ENCODE data around the gene SENP3. TPM values are rescaled to one million over a fixed set of nuclear protein-coding genes. Genes with fewer than 3 reads are reported as not detected.
A peak's percentile ranks its signal among the peaks of the same experiment; 100 is the strongest.

SENP3 gene
- polyA plus RNA-seq, 2 of the 4 experiments (the other 2 are of a cell fraction), result 114 to 150 TPM

- TF ChIP-seq PBX3 (IDR thresholded peaks at IDR 0.05) (no peak), USF2 (IDR thresholded peaks at IDR 0.05) (peak; percentile 41; the same call in 1 of the 2 replicates), POLR2AphosphoS2 (conservative IDR thresholded peaks at IDR 0.05; ENCODE audit: low read length) (peak; percentile 97)
Observed at GRCh38 chr17:7573324-7574080, 11.8 kb downstream of the SENP3 start (continued).

GRCh38 chr17:7574176-7574953, 12.6 kb downstream of the SENP3 start:
- 0 out of 2 replicates have a peak, but pooled peaks have one; percentile 7 for TF ChIP-seq RARB (CRISPR knock-in tag; IDR thresholded peaks at IDR 0.05)
- TF ChIP-seq TP53 (CRISPR knock-in tag; IDR thresholded peaks at IDR 0.05), result 0 out of 2 replicates have a peak, but pooled peaks have one; percentile 9
- peak; percentile 22 for TF ChIP-seq PBX3 (IDR thresholded peaks at IDR 0.05)
- no peak for TF ChIP-seq ZFP36 (IDR thresholded peaks at IDR 0.05; ENCODE audit: borderline replicate concordance, partially characterized antibody)
- peak overlapping the region; percentile 96 for H3K4me3 ChIP-seq
- ChIA-PET POLR2A (interaction anchor here (0.9 to 5.0 kb wide), 7 partner anchors 9 to 113 kb away, joined by 3 to 34 read pairs (median 6); partner anchors contain the start of genes MPDU1, POLR2A, SAT2 and SOX15), CTCF (interaction anchor here (1.0 to 4.6 kb wide), 8 partner anchors 9 to 529 kb away, joined by 3 to 30 read pairs (median 8); partner anchors contain the start of genes FXR2, MPDU1, SENP3 and SOX15)
- FAIRE-seq (no peak), ATAC-seq (no peak), DNase-seq (ENCODE audit: low read depth in 1 of 2, low spot score in 1 of 2) (no peak)
- H3K4me1 ChIP-seq, result peaks cover 56% of the 10 kb centered on the region
- H3K9me3 ChIP-seq, result no peaks in the 10 kb centered on the region
- H3K4me2 ChIP-seq, result peak overlapping the region; percentile 90
- 21% methylated on average over 15 of the region's 15 CpGs for WGBS (ENCODE audit: missing lambda C conversion rate)
- H3K27ac ChIP-seq, result peak overlapping the region; percentile 96 to 97

- POLR2A ChIA-PET, result interaction anchor here (0.9 to 5.0 kb wide), 4 partner anchors 8 to 112 kb away, joined by 3 to 34 read pairs (median 8); partner anchors contain the start of genes FXR2, MPDU1, SOX15 and TP53
Observed at GRCh38 chr17:7575481-7575883, 13.8 kb downstream of the SENP3 start.

GRCh38 chr17:7575959-7576358, 14.2 kb downstream of the SENP3 start:
- ChIA-PET CTCF (interaction anchor here (1.2 to 6.3 kb wide), 8 partner anchors 10 to 139 kb away, joined by 3 to 38 read pairs (median 8); partner anchors contain the start of genes FXR2, SENP3, SOX15 and TP53), POLR2A (interaction anchor here (0.9 to 1.4 kb wide), 3 partner anchors 39 to 112 kb away, joined by 3 to 4 read pairs (median 3); partner anchors contain the start of genes FXR2 and TP53)
- DNase-seq (ENCODE audit: low read depth in 1 of 2, low spot score in 1 of 2), result no peak

More at GRCh38 chr17:7575481-7575883, 13.8 kb downstream of the SENP3 start:
- ATAC-seq (no peak), FAIRE-seq (no peak), DNase-seq (ENCODE audit: low read depth in 1 of 2, low spot score in 1 of 2) (no peak)
- CTCF ChIA-PET, result interaction anchor here (0.5 to 6.3 kb wide), 11 partner anchors 8 to 191 kb away, joined by 3 to 38 read pairs (median 8); partner anchors contain the start of genes FXR2, MPDU1, SENP3 and SOX15
- Histone ChIP-seq H3K27ac (peak overlapping the region in 1 of 2 experiments; percentile 6; a peak in 3 of 6 replicates), H3K4me3 (peak overlapping the region; percentile 96), H3K4me1 (peaks cover 67% of the 10 kb centered on the region), H3K9me3 (no peaks in the 10 kb centered on the region), H3K4me2 (peak overlapping the region; percentile 90)
- WGBS (ENCODE audit: missing lambda C conversion rate), result 100% methylated on average over 1 of the region's 1 CpG
- TF ChIP-seq POLR2AphosphoS2 (conservative IDR thresholded peaks at IDR 0.05; ENCODE audit: low read length) (peak; percentile 63; the same call in 1 of the 2 replicates), NPAS2 (CRISPR knock-in tag; IDR thresholded peaks at IDR 0.05; ENCODE audit: borderline replicate concordance) (no peak)

More at GRCh38 chr17:7575959-7576358, 14.2 kb downstream of the SENP3 start:
- Histone ChIP-seq H3K4me3 (peak overlapping the region; percentile 96; the same call in 2 of the 3 replicates), H3K4me2 (peak overlapping the region; percentile 90), H3K27ac (peak overlapping the region in 1 of 2 experiments; percentile 6; a peak in 2 of 6 replicates), H3K9me3 (no peaks in the 10 kb centered on the region), H3K4me1 (peaks cover 71% of the 10 kb centered on the region)
- 87% methylated on average over 7 of the region's 7 CpGs for WGBS (ENCODE audit: missing lambda C conversion rate)
- no peak for FAIRE-seq
- 0 out of 2 replicates have a peak, but pooled peaks have one; percentile 50 for TF ChIP-seq ATOH8 (CRISPR knock-in tag; IDR thresholded peaks at IDR 0.05; ENCODE audit: low read depth)
- peak; percentile 12; the same call in 1 of the 2 replicates for TF ChIP-seq TP53 (CRISPR knock-in tag; IDR thresholded peaks at IDR 0.05)
- no peak for TF ChIP-seq BCL3 (IDR thresholded peaks at IDR 0.05)
- TF ChIP-seq TFCP2L1 (CRISPR knock-in tag; IDR thresholded peaks at IDR 0.05), result peak; percentile 26; the same call in 1 of the 2 replicates
- TF ChIP-seq HOXA7 (CRISPR knock-in tag; IDR thresholded peaks at IDR 0.05), result peak; percentile 47; the same call in 1 of the 2 replicates
- no peak for TF ChIP-seq NR3C1 (IDR thresholded peaks at IDR 0.05)
- TF ChIP-seq FOSL2 (IDR thresholded peaks at IDR 0.05), result no peak
- TF ChIP-seq FOSL2 (CRISPR knock-in tag; IDR thresholded peaks at IDR 0.05), result no peak
- ATAC-seq, result no peak

Measured in A549 (cell line).